ENCODE results near the gene TMEM116.

DNA sequence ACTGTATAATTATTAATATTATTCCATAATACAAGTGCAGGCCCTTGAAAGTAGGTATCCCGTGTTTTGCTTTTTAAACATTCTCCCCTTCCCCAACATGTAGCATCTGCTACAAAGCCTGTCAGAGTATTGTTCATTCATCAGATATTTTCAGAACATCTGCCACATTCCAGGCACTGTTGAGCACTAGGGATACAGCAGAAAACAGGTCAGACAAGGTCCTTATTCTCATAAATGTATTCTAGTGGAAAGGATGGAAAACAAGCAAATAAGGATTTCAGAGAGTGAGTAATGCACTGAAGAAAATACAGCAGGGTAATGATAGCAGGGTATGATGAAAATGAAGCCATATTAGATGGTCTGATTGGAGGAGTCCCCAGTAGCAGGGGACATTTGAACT, 4.1 kb upstream of the TMEM116 start:
- TF ChIP-seq, protein P1, sequence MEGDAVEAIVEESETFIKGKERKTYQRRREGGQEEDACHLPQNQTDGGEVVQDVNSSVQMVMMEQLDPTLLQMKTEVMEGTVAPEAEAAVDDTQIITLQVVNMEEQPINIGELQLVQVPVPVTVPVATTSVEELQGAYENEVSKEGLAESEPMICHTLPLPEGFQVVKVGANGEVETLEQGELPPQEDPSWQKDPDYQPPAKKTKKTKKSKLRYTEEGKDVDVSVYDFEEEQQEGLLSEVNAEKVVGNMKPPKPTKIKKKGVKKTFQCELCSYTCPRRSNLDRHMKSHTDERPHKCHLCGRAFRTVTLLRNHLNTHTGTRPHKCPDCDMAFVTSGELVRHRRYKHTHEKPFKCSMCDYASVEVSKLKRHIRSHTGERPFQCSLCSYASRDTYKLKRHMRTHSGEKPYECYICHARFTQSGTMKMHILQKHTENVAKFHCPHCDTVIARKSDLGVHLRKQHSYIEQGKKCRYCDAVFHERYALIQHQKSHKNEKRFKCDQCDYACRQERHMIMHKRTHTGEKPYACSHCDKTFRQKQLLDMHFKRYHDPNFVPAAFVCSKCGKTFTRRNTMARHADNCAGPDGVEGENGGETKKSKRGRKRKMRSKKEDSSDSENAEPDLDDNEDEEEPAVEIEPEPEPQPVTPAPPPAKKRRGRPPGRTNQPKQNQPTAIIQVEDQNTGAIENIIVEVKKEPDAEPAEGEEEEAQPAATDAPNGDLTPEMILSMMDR (conservative IDR thresholded peaks at IDR 0.05; ENCODE audit: low read length), result no peak
- TF ChIP-seq EZH2phosphoT487 (IDR thresholded peaks at IDR 0.05; ENCODE audit: borderline replicate concordance), result no peak
